Stimulated activated CD4-positive, alpha-beta T cell treated with anti-CD3 and anti-CD28 coated beads, Interleukin-12 subunit alpha, Interleukin-12 subunit beta, amount 100 ng/mL, for 24 hours (primary cell): ENCODE measurements around the gene SRGAP1.
"Not testable (repeated sequence)": the region's sequence is repeated elsewhere in the genome, so short reads cannot be mapped to it uniquely, and the experiment has no call there.

Source experiments
- DNase-seq, 2 experiments: peaks; one replicate each; pipeline ENCODE4 v3.0.0-alpha.2; 2020; ENCODE audit warnings: low read depth in 2 of 2

The SRGAP1 gene

DNA sequence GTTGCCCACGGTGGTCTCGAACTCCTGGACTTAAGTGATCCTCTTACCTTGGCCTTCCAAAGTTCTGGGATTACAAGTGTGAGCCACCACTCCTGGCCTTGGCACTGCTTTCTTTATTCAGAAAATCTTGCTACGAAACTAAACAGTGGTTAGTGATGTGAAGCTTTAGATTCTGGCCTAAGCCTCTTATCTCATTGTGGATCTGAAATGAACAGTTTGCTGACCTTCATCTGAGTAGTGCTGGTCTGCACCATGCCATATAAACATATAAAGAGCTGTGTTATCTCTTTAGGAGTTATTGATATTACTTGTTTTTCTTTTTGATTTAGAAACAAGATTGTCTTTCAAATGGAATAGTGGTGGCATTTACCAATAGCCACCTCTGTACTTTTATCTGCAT, 22.6 kb downstream of the SRGAP1 start:
- DNase-seq = no peak

DNA sequence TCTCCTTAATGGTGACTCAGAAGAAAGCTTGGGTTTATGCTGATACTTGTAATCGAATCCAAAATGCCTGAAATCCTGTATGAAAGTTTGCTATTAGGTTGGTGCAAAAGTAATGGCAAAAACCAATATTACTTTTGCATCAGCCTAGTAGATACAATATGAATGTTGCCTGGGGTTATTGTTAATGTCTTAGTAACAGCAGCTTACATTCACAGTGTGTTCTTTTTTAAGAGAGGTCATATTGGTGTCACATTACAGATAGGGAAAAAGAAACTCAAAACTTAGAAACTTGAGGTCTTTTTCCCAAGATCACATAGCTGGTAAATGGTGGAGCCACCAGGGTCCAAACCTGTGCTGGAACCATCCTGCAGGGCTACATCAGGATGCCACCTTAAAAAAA, 25.2 kb downstream of the SRGAP1 start:
- DNase-seq = no peak

DNA sequence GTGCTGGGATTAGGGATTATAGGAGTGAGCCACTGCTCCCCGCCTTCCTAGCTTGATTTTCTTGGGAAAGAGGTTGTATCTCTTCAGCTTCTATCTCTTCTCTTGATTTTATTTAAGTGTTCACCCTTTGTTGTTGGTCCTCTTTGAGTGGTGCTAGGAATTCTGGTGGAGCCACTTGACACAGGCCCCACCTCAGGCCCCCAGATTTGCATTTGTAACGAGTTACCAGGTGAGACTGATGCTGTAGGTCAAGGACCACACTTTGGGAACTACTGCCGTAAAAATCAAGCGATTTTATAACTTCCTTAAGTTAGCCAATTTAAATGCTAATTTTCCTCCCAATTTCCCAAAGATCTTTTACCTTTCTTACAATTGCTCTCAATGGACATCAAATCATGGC, 26.3 kb downstream of the SRGAP1 start:
- no peak for DNase-seq

DNA sequence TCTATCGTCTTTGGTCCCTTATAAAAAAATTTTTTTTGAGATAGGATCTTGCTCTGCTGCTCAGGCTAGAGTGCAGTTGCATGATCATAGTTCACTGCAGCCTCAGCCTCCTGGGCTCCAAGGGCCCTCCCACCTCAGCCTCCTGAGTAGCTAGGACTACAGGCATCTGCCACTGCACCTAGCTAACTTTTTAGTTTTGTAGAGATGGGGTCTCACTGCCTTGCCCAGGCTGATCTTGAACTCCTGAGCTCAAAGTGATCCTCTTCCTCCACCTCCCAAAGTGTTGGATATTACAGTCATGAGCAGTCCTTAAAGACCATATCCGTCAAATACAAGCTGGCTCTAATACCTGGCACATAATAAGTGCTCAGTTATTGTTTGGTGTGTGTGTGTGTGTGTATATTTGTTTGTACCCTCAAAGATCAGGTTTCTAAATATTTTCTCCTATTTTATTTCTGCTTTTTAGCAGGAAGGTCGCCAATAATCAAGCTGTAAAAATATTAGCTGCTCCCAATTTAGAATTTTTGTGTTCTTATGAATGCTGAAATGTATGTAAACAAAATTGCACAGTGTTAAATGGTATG, 30.5 kb downstream of the SRGAP1 start:
- no peak for DNase-seq

DNA sequence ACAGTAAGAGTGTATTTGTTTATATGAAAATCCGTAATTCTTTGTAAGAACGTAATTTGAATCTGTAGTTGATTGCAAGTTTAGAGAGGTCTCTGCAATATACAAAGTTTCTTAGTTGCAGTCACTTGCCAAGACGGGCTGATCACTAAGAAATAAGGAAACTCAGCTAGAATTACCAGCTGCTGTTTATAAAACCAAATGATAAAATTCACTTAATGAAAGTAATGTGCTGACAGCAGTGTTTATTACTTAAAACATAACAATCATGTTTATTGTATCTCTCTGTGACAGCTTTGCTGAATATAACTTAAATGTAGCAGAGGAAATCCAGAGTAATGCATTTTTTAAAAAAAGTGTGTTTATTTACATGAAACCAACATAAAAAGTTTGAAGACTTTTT, 31.2 kb downstream of the SRGAP1 start:
- DNase-seq = no peak

DNA sequence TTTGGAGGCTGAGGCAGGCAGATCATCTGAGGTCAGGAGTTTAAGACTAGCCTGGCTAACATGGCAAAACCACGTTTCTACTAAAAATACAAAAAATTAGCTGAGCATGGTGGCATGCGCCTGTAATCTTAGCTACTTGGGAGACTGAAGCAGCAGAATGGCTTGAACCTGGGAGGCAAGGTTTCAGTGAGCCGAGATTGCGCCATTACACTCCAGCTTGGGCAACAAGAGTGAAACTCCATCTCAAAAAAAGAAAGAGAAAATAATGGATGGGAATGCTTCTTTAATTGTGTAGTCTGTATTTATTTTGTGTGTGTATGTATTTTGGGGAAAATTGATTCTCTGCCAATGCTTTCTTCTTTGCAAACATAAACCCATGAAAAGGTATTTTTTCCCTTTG, 32.5 kb downstream of the SRGAP1 start:
- DNase-seq = no peak

DNA sequence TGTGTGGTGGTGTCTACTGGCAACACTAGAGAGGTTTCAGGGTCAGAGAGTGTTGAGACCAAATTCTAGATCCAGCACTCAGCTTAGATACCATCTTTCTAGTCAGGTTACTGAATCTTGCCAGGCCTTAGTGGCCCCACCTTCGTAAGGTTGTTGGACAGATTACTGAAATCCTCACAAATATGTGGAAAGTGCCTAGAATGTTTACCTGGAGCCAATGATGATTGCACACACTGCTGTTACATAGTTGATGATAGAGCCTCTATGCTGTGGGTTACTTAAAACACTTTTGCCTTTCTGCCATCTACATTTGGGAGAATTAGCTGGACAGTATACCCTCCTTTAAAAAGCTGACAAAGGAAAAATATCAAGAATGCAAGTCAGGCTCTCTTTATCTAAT, 33.2 kb downstream of the SRGAP1 start:
- DNase-seq = no peak

DNA sequence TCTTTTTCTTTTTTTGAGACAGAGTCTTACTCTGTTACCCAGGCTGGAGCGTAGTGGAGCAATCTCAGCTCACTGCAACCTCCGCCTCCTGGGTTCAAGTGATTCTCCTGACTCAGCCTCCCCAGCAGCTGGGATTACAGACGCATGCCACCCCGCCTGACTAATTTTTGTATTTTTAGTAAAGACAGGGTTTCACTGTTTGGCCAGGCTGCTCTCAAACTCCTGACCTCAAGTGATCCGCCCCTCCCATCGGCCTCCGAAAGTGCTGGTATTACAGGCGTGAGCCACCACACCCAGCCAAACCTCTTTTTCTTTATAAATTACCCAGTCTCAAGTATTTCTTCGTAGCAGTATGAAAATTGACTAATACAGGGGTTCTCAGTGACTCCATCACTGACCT, 35.7 kb downstream of the SRGAP1 start:
- not testable (repeated sequence) for DNase-seq

DNA sequence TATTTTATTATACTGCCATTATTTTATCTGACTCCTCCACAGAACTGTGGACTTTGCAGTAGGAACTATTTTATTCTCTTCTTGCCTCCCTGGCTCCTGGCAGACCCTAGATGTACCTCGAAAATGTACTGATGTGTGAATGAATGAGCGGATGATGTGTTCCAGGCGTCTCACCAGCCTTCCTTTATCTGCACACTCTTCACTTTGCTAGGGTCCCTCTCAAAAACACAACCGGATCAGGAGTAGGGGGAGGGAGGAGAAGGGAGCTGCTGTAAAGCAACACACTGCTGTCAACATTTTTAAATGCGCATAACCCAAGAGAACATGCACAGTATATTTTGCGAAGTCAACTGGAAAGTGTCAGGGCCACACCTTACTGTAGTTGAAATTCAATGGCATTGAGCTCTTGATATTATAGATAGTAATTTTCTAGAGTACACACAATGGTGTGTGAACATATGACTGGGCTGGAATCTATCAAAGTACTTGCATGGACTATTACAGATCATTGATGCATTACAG, 36.3 kb downstream of the SRGAP1 start:
- DNase-seq = no peak

DNA sequence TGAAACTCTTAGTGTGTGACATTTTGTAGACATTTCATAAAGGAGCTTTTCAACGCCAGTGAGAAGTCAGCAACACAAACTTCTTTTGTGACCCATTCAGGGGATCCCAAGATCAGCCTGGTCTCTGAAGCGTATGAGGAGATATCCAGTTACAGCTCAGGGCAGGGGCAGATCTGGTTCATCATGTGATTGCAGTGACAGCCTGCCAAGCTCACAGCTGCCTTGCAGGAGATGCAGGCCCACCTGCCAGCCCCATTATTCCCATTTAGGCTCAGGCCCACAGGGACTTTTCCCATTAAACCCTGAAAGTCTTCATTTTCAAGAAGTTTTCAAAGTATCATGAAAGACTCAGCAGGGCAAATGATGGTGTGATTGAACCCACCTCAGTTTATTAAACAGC, 38.3 kb downstream of the SRGAP1 start:
- DNase-seq = no peak

DNA sequence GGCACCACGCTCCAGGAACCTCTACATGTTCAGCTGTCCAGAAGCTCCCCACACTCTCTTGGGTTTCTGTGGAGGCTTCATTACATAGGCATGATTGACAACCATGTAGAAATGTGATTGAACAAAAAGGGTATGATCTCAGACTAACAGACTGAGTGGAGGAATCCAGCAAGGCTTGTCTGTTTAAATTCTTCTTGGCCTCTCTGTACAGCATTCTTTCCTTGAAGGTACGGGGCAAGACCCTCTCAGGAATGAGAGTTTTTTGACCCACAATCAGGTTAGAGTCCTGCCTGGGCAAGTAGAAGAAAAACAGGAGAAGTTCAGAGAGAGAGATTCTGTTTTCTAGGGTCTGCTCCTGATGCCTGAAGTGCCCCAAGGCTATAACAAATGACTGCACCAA, 40.9 kb downstream of the SRGAP1 start:
- no peak for DNase-seq

DNA sequence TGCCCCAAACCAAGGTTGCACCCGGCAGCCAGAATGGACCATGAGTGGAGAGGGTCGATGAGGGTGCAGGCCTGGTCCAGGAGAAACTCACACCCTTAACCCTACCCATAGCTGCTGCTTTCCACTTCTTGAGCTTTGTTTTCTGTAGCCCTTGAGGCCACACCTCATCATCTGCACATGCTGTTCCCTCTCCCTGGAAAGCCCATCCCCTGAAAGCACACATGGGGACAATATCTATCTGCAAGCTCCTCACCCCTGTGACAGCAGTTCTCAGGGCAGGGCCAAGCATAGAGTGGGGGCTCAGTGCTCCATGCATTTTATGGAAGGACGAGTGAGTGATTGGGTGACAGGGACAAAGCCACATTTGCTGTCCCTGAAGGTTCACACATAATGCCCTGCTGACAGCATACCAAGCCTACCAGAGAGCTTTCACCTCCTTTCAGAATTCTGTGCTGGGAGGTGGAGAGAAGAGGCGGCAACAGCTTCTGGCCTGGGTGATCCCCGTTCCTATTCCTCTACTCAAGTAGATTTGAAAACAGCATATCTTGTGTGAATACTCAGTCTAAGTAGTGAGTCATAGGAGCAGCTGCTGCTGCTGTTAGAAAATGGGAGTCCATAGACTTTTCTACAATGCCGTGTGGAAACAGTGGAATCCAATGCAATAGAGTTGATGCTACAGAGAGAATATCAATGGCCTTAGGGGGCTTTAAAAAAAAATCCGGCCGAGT, 44.6 kb downstream of the SRGAP1 start:
- DNase-seq = no peak

DNA sequence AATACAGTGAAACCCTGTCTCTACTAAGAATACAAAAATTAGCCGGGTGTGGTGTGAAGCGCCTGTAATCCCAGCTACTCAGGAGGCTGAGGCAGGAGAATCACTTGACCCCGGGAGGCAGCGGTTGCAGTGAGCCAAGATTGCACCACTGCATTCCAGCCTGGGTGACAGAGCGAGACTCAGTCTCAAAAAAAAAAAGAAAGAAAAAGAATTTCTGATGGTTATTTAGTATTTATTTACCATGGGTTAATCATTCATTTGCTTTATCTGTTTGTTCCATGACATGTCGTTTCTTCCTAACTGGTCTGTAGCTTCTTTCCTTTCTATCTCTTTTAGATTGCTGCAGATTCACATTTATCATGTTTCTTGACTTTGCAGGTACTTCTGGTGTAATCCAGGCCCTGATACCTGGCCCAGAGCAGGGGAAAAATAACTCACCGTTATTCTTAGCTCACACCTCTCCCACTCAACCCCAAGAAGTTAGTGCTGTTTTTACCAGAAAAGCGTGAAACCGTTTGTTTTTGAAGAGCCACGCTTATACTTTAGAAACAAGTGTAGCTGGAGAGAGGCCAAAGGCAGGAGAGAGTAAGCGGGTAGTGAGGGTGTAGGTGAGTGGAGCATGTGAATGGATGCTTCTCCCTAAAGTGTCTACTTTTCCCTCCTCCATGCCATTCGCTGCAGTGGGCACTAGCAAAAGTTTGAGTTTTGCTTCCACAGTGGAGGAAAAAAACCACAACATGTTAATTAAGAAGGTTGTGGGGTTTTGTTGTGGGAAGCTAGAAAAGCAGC, 45.4 kb downstream of the SRGAP1 start:
- no peak for DNase-seq

DNA sequence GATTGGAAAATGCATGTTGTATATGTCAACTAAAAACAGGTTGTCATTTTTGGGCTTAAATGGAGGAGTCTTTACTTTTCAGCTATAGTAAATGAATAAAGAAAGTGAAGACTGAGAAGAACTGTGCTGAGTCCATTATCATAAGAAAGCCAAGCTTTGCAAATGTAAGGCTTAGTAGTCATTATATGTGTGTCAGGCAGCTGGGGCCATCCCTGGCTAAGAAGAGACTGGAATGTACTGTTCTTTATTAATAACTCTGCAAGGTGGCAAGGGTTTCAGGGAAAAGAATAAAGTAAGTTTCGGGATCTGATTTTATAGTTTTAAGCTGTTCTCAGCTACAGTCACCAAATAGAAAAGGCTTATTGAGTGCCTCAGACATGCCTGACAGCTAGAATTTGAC, 48.7 kb downstream of the SRGAP1 start:
- DNase-seq = no peak

DNA sequence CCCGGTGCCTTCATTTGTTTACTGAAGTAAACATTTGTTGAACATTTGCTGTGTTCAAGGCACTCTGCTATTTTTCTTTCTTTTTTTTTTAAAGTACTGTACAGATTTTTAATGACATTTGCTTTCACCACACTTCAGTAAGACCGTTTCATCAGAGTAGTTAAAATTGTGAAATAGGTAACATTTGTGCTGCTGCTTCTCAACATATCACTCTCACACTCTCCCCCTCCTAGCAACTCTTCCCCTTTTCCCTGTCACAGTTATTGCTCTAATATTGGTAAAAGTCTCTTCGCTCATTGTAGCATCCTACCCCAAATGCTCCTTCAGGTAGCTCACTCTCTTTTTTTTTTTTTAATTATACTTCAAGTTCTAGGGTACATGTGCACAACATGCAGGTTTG, 49.6 kb downstream of the SRGAP1 start:
- DNase-seq = no peak

DNA sequence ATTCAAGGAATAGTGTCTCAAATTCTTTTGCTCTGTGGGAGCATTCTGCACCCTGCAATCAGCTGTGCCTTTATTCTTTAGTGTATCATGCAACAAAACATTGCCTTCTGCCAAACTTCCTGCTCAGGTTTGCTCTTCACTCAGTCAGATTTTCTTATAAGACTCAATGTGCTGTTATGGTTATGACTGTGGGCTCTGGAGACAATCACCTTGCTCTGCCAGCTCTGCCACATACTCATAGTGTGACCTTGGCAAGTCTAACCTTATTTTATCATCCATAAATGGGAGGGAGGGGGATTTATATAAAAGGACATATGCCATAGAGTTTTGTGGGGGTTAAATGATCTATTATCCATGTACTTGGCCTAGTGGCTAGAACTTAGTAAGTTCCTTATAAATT, 51.3 kb downstream of the SRGAP1 start:
- DNase-seq = no peak

DNA sequence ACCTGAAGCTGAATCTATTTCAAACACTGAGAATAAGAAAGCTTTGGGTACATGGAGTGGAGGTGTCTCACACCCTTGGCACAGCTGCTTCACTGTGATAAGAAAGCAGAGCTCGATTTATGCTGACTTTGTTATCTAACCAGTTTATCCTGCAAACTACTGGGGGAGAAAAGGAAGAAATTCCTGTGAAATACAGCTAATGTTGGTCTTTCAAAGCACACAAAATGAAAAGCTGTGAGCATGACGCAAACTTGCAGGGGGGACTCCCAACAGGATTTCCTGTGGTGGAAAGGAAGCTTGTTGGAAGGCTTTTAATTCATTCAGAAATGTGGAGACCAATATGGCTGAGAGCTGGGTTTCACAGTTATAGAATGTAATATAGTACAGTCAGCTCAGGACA, 53.4 kb downstream of the SRGAP1 start:
- DNase-seq = no peak

DNA sequence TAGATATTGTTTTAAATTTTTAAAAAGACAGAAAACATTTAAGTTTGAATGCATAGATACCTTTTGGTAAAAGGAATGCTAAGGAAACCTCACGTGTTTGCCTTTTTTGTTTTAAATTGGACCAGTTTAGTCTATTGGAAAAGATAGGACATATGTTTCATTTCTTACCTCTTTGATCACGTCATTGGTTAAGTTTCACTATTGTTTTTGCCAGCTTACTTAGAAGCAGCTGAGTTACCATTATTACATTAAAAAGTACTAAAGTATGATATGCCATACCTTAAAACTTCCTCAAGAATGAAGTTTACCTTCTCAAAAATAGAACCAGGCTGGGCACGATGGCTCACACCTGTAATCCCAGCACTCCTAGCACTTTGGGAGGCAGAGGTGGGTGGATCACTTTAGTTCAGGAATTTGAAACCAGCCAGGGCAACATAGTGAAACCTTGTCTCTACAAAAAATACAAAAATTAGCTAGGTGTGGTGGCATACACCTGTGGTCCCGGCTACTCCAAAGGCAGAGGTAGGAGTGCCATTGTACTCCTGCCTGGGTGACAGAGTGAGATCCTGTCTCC, 54.4 kb downstream of the SRGAP1 start:
- DNase-seq = no peak

DNA sequence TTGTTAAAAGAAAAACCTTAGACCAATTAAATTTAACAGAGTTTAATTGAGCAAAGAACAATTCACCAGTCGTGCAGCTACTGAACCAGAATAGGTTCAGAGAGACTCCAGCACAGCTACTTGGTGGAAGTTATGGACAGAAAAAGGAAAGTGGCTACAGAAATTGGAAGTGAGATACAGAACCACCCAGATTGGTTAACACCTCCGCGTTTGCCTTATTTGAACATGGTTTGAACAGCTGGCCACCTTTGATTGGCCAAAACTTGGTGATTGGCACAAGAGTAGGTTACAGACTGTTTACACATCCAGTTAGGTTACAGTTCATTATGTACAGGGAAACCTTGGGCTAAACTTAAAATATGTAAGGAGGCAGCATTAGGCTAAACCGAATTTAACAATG, 54.9 kb downstream of the SRGAP1 start:
- DNase-seq = no peak

DNA sequence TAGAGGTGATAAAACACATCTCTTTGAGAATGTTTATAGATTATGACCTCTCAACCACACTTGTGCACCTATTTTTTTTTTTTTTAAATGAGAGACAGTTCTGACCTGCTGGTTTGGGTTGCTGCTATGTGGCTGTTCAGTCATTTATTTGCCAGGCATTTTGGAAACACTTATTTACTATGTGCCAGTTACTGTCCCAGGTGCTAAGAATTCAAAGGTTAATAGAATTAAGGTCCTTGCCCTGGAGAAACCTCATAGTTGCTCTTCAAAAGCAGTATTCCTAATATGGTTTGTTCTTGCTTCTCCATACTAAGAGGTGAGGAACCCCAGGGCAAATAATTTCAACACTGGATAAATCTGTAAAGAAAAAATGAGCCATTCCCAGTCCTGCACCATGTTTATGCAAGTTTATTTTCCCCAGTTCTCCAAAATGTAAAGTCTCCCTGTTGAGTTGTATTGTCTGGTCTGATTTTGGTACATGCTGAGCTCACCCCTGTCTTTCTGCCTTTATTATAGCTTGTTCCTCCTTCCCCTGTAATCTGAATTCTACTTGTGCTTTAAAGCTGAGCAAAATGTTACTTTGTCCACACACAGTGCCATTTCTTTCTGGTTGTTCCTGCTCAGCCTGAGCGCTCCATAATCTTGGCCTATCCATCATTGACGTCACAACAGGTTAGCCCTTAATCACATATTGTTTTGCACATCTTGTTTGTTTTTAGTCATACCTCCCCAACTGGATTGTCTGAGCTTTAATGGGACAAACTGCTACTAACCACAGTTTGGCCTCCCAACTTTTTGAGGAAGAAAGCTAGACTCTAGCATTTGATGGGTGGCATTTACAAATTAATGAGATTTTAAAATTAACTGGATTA, 56.7 kb downstream of the SRGAP1 start:
- no peak for DNase-seq

DNA sequence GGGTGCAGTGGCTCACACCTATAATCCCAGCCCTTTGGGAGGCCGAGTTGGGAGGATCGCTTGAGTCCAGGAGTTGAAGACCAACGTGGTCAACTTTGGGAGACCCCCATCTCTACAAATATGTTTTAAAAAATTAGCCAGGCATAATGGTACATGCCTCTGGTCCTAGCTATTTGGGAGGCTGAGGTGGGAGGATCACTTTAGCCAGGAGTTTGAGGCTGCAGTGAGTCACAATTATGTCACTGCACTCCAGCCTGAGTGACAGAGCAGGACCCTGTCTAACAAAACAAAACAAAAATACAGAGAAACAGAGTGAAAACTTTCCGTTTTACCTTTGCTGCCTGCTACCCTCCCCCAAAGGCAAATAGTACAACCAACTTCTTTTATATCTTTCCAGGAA, 60.2 kb downstream of the SRGAP1 start:
- DNase-seq = no peak

DNA sequence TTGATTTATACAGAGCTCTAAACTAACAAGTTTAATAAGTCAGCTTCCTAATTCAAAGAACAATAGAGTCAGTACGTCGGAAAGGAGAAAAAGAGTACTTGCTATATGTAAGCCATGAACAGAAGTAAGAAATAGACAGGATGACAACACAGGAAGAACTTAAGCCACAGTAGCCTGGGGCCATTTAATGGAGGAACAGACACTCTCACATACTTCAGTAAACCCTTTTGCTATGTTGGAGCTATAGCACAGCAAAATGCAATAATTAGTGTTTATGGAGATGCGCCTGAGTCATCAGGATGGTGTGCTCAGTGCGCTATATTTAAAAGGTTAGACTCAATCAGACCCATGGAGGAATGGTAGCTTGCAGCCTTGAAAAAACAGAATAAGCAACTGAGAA, 61.0 kb downstream of the SRGAP1 start:
- no peak for DNase-seq
